GM12878 (cell line): ENCODE results near the gene SLC22A23.

ENCODE experiments used
- ASH2L ChIP-seq: fragments of 300-600, 200-600 bp; sonication (generic); IDR thresholded peaks from 2 replicates; pipeline ENCODE4 v1.6.1; 2017; ENCODE audit warnings: low read depth, mild to moderate bottlenecking, borderline replicate concordance
- ATF2 ChIP-seq: IDR thresholded peaks from 2 replicates; pipeline ENCODE4 v1.6.1; 2012; ENCODE audit warnings: low read length, inconsistent platforms
- CTCF ChIP-seq, 3 experiments: IDR thresholded peaks in 2 of 3; conservative IDR thresholded peaks in 1 of 3; 2 replicates each; pipeline ENCODE4 v1.5.1; 2011; ENCODE audit warnings: low read depth in 3 of 3, low read length in 3 of 3, mild to moderate bottlenecking in 3 of 3, control low read depth in 2 of 3, moderate library complexity in 2 of 3, inconsistent platforms in 1 of 3, mixed read lengths in 1 of 3; ENCODE audit not compliant: control insufficient read depth in 2 of 3, insufficient read depth in 1 of 3; ENCODE audit errors: extremely low read depth in 1 of 3
- MLLT1 ChIP-seq: fragments of 450-650 bp; IDR thresholded peaks from 2 replicates; pipeline ENCODE4 v1.6.1; 2016; ENCODE audit warnings: mild to moderate bottlenecking
- NFYB ChIP-seq: IDR thresholded peaks from 2 replicates; pipeline ENCODE4 v1.6.1; 2011; ENCODE audit warnings: low read depth, mild to moderate bottlenecking, low read length, improper control_type of control experiment, moderate library complexity; ENCODE audit not compliant: insufficient read depth
- PAX5 ChIP-seq: IDR thresholded peaks from 2 replicates; pipeline ENCODE4 v1.6.1; 2011; ENCODE audit warnings: low read depth, low read length, borderline replicate concordance
- POLR2A ChIP-seq: IDR thresholded peaks from 2 replicates; pipeline ENCODE4 v1.6.1; 2011; ENCODE audit warnings: low read depth, mild to moderate bottlenecking, low read length
- REST ChIP-seq: IDR thresholded peaks from 2 replicates; pipeline ENCODE4 v1.6.1; 2012; ENCODE audit warnings: mild to moderate bottlenecking, low read depth, low read length
- YY1 ChIP-seq: IDR thresholded peaks from 2 replicates; pipeline ENCODE4 v1.6.1; 2011; ENCODE audit warnings: low read depth, mild to moderate bottlenecking, low read length
- ZNF274 ChIP-seq: IDR thresholded peaks from one replicate; pipeline ENCODE4 v1.8.0; 2011; ENCODE audit not compliant: insufficient read length, insufficient read depth

GRCh38 chr6:3296078-3296477 lies 160.8 kb downstream of the SLC22A23 start:
- TF ChIP-seq YY1, result no peak
- TF ChIP-seq ZNF274, result no peak
- no peak for TF ChIP-seq CTCF (IDR thresholded peaks at IDR 0.05 in 2 of 3, conservative IDR thresholded peaks at IDR 0.05 in 1 of 3; ENCODE audit: control insufficient read depth in 2 of 3, extremely low read depth in 1 of 3, insufficient read depth in 1 of 3, low read depth in 3 of 3, low read length in 3 of 3)
- no peak for TF ChIP-seq REST
- no peak for TF ChIP-seq MLLT1
- no peak for TF ChIP-seq NFYB
- no peak for TF ChIP-seq PAX5
- no peak for TF ChIP-seq POLR2A
- TF ChIP-seq ATF2, result no peak
- no peak for TF ChIP-seq ASH2L
